ENCODE data around the gene LEFTY1.
"Not testable (repeated sequence)": the region's sequence is repeated elsewhere in the genome, so short reads cannot be mapped to it uniquely, and the experiment has no call there.

The LEFTY1 gene

DNA sequence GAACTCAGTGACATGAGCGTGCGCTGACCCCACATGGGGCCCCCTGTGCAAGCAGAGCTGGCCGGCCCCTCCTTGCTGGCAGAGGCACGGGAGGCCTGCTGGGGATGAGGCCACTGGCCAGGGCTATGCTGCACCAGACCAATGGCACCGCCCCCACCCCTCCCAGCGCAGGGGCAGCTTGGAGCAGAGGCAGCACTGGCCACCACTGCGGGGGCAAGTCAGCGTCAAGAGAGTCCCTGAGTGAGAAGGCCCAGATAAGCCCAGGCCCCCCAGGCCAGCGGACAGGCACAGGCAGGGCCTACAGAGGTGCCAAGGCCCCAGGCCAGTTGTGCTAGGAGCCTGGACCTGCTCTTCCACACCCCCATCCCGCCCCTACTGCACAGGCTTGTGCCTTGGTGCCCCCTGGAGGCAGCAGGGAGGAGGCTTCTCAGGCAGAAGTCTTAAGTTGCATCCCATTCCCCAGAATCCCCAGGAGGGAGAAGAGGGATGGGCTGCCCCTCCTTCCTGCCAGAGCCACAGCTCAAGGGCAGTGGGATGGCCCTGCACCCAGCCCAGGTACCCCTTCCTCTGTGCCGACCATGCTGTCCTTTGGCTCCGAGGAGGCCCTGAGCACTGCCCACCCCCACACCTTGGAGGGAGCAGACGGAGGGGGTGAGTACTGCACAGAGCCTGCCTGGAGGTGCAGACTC, 43.2 kb downstream of the LEFTY1 start:
- no peak for DNase-seq

DNA sequence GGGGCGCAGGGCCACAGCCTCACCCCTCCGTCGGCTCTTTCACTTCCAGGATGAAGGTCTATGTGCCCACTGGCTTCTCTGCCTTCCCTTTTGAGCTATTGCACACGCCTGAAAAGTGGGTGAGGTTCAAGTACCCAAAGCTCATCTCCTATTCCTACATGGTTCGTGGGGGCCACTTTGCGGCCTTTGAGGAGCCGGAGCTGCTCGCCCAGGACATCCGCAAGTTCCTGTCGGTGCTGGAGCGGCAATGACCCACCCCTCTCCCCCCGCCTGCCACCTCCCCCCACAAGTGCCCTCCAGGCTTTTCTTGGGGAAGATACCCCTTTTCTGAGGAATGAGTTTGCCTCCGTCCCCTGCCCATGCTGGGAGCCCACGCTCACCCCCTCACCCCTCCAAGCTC, 43.8 kb downstream of the LEFTY1 start:
- no peak for DNase-seq

DNA sequence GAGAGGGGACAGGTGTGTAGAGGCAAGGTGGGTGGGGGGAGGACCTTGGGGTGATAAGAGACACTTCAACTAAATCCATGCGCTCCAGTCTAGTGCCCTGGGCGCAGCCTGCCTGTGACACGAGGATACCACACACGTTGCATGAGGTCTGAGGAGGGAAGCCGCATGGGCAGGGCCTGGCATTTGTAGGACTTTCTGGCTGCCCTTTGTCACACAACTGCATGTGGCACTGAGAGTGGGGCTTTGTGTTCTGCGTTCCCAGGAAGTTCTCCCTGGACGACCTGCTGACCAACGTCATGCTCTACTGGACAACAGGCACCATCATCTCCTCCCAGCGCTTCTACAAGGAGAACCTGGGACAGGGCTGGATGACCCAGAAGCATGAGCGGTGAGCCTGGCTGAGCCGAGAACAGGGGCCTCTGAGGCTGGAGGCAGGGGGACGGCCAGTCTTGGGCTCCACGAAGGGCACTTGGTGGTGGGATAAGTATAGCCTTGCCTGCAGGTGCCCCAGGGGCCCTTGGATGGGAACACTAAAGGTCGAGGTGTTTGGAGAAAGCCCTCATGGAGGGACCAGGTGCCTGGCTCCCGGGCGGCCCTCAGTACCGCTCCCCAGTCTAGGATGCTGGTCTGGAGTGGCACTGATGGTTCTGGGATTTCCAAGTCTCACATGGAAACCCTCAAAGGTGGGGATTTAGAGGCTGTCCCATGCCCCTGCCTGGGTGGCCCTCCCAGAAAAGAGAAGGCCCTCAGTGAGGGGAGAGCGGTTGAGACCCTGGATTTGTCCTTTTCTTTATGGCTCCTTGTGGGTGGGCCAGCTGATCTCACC, 44.5 kb downstream of the LEFTY1 start:
- no peak for DNase-seq

DNA sequence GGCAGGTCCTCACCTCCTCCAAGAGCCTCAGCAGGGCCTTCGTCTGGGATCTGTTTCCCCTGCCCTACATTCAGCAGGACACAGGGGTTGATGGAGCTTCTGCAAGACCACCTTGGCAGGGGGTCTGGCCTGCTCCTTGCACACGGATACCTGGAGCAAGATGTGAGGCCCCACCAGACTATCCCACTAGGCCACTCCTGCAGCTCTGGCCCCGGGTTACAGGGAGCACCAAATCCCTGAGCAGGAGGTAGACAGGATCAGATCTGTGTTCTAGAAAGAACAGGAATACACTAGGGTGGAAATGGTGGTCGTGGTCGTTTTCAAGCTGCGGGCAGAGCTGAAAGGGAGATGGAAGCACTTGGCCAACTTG, 45.5 kb downstream of the LEFTY1 start:
- no peak for DNase-seq

DNA sequence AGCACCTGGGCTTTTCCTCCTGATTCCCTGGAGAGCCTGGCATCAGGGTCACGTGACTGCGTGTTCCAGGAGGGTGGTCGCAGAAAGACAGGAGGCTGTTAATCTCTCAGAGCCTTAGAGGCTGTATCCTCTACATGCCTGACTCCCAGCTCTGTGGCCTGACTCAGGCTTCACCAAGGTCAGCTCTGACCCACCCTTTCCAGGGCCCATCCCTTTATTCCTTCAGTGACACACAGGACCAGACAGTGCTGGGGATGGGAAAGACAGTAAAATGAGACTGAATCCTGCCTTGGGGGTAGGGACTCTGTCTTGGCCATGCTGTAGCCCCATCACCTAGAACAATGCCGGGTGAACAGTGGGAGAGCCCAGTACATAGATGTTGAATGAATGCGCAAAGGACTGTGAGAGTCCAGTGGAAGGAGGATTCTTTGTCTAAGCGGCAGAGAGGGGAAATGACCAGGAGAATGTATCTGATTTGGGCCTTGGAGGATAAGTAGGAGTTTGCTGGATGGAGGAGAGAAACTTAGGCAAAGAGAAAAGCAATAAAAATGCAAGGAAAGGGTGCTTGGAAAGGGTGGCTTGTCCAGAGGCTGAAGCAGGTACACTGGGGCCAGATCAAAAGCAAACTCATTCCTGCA, 46.0 kb downstream of the LEFTY1 start:
- no peak for DNase-seq

DNA sequence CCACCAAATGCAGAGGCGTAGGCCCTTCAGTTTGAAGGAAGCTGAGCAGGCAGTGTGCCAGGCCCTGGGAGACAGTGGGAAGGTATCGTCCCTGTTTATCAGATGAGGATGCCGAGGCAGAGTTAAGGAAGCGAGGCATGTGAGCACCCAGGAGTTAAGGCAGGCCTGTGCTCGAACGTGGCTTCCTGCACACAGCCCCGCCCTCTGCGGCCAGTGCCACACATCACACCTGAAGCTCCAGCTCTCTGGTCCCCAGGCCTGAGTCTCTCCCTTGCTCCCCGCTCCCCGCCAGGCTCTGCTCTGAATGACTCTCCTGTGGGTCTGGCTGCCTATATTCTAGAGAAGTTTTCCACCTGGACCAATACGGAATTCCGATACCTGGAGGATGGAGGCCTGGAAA, 46.9 kb downstream of the LEFTY1 start:
- DNase-seq = no peak

DNA sequence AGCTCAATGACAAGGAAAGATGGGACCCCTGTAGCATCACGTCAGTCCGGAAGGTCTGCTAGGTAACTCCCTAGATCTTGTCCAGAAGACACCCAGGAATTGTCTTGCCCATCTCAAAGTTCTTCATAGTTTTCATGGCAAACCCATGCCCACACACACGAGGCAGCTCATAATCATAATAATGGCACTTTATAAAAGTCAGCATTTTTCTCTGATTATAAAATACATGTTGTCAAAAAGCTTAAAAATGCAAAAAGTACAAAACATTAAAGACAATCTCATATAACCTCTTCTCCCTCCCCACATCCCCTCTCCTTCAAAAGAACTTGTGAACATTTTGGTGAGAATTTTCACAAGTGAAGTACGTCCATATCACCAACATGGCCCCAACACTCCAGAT, 48.2 kb downstream of the LEFTY1 start:
- DNase-seq = no peak

DNA sequence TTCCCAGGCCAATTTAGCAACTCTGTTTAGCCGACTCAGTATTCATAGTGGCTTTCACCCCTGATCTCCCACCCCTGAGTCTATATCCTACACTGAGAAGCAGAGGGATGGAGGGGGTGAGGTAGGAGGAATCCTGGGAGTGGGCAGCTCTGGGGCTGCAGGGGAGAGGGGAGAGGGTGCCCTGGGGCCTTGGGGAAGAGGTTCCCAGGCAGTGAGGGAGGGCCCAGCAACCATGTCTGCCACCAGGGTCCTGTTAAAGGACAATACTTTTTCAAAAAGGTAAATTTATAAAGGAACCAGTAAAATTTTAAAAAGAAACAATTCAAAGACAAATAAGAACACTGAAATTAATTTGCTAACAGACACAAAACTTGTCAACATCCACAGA, 48.7 kb downstream of the LEFTY1 start:
- no peak for DNase-seq

DNA sequence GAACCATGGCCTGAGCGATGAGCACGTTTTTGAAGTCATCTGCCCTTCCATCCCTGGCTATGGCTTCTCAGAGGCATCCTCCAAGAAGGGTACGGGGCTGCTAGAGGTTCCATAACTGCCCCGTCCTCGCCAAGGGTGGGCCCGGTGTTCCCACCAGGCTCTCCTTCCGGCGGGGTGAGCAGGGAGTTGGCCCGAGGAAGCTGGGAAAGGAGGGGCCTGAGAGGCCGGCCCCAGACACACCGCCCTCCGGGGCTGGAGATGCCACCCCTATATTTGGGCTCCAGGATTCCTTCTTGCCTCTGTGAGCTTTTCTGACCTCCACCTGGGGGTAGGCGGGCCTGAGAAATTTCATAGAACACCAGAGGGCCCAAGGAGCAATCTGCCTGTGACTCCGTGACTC, 50.2 kb downstream of the LEFTY1 start:
- DNase-seq = no peak

DNA sequence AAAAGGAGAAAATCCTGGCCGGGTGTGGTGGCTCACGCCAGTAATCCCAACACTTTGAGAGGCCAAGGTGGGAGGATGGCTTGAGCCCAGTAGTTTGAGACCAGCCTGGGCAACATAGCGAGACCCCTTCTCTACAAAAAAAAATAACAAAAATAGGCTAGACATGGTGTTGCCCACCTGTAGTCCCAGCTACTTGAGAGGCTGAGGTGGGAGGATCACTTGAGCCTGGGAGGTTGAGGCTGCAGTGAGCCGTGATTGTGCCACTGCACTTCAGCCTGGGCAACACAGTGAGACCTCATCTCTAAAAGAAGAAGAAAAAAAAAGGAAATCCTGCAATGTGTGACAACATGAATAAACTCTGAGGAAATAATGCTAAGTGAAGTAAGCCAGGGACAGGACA, 52.6 kb downstream of the LEFTY1 start:
- not testable (repeated sequence) for DNase-seq
